ENCODE measurements around the gene NT5M. TPM values are rescaled to one million over a fixed set of nuclear protein-coding genes. Genes with fewer than 3 reads are reported as not detected.
"Not testable (repeated sequence)": the region's sequence is repeated elsewhere in the genome, so short reads cannot be mapped to it uniquely, and the experiment has no call there.

Gene NT5M
- 3.5 to 4.0 TPM (median 4.0 TPM) in 3 replicates for total RNA-seq
- long read RNA-seq, transcript NT5M-207 (5 exons, 1,635 nt), result major isoform, 7 of 19 reads
- long read RNA-seq, partial matches to known transcripts, result 0 of 19 reads
- long read RNA-seq, other reads (novel, unspliced or antisense), result 7 of 19 reads

DNA sequence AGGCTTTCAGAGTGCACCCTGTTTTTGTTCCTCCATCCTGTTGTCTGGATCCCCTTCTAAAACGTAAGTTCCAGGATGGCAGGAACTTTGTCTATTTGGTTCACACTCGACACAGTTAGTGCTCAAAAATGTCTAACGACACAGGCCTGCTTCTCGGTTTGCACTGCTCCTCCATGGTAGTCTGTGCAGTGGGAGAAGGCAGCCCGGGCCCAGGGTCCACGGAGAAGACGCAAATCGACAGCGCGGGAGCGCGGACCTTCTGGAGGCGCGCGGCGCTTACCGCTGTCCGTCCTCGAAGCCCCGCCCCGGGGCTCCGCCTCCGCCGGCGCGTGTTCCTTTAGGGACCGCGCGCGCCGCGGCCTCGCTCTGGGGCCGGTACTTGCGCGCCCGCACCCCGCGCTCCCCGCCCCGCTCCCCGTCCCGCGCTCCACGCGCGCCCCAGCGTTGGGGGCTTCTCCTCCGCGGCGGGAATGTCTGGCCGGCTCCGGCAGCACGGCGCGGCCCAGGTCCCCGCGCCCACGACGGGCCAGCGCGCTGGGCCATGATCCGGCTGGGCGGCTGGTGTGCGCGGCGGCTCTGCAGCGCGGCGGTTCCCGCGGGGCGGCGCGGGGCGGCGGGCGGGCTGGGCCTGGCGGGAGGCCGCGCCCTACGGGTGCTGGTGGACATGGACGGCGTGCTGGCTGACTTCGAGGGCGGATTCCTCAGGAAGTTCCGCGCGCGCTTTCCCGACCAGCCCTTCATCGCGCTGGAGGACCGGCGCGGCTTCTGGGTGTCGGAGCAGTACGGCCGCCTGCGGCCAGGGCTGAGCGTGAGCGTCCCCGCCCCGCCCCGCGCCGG, at the start of gene NT5M:
NT5M (plus strand) TSS at position 364 of the 837 bp plus-strand sequence; CDS start at position 542, 178 bp downstream.
- H3K4me3 Mint-ChIP-seq (ENCODE audit: unreplicated experiment), result peak within 1 kb of the TSS; percentile 82

DNA sequence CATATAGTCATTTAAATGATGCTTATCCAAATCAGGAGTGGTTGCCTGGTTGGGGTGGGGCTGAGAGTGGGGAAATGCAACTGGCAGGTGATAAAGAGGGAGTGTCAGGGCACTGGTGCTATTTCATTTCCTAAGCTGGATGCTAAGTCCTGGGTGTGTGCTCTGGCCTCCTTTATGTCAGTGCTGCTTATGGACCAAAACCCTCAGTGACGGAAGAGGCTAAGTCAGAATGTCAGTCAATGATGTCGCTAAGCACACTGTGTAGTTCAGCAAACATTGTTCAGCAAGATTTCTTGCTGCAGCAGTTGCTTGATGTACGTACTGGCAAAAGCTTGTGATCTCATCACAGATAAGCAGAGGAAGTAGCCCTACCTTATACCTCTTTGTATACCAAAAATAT, 49.8 kb upstream of the NT5M start:
- no peak for DNase-seq (ENCODE audit: low spot score)
- H3K4me1 Mint-ChIP-seq (ENCODE audit: low read depth), result no peaks in the 10 kb centered on the region
- TF ChIP-seq, protein P1, sequence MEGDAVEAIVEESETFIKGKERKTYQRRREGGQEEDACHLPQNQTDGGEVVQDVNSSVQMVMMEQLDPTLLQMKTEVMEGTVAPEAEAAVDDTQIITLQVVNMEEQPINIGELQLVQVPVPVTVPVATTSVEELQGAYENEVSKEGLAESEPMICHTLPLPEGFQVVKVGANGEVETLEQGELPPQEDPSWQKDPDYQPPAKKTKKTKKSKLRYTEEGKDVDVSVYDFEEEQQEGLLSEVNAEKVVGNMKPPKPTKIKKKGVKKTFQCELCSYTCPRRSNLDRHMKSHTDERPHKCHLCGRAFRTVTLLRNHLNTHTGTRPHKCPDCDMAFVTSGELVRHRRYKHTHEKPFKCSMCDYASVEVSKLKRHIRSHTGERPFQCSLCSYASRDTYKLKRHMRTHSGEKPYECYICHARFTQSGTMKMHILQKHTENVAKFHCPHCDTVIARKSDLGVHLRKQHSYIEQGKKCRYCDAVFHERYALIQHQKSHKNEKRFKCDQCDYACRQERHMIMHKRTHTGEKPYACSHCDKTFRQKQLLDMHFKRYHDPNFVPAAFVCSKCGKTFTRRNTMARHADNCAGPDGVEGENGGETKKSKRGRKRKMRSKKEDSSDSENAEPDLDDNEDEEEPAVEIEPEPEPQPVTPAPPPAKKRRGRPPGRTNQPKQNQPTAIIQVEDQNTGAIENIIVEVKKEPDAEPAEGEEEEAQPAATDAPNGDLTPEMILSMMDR (IDR thresholded peaks at IDR 0.05), result no peak
- H3K27me3 Mint-ChIP-seq (ENCODE audit: low read depth), result no peaks in the 10 kb centered on the region
- no peak overlapping the region for H3K4me3 Mint-ChIP-seq (ENCODE audit: unreplicated experiment)
- H3K36me3 Mint-ChIP-seq (ENCODE audit: low read depth), result peaks cover 28% of the 10 kb centered on the region
- no peak overlapping the region for H3K27ac Mint-ChIP-seq (ENCODE audit: unreplicated experiment)
- H3K9me3 Mint-ChIP-seq (ENCODE audit: low read depth), result no peaks in the 10 kb centered on the region

More for the DNA sequence above, at the start of gene NT5M:
- peak within 1 kb of the TSS; percentile 79 for H3K27ac Mint-ChIP-seq (ENCODE audit: unreplicated experiment)
- TF ChIP-seq, protein P1 (IDR thresholded peaks at IDR 0.05), result peak; percentile 16
- H3K9me3 Mint-ChIP-seq (ENCODE audit: low read depth), result no peaks in the 10 kb centered on the region
- peaks cover 18% of the 10 kb centered on the region for H3K4me1 Mint-ChIP-seq (ENCODE audit: low read depth)
- H3K27me3 Mint-ChIP-seq (ENCODE audit: low read depth), result no peaks in the 10 kb centered on the region
- peak; percentile 90 for DNase-seq (ENCODE audit: low spot score)
- no peaks in the 10 kb centered on the region for H3K36me3 Mint-ChIP-seq (ENCODE audit: low read depth)

DNA sequence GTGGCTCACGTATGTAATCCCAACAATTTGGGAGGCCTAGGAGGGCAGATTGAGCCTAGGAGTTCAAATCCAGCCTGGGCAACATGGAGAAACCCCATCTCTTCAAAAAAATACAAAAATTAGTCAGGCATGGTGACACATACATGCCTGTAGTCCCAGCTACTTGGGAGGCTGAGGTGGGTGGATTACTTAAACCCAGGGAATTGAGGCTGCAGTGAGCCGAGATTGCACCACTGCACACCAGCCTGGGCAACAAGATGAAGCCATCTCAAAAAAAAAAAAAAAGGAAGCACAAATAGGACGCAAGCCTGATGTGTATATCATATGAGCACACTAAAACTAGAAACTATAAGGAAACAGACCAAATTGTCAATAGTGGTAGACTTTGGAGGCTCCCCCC, 49.1 kb upstream of the NT5M start:
- Mint-ChIP-seq H3K36me3 (ENCODE audit: low read depth) (peaks cover 30% of the 10 kb centered on the region), H3K4me1 (ENCODE audit: low read depth) (no peaks in the 10 kb centered on the region), H3K27ac (ENCODE audit: unreplicated experiment) (no peak overlapping the region), H3K4me3 (ENCODE audit: unreplicated experiment) (no peak overlapping the region), H3K9me3 (ENCODE audit: low read depth) (no peaks in the 10 kb centered on the region), H3K27me3 (ENCODE audit: low read depth) (no peaks in the 10 kb centered on the region)
- TF ChIP-seq, protein P1 (IDR thresholded peaks at IDR 0.05), result no peak
- no peak for DNase-seq (ENCODE audit: low spot score)

DNA sequence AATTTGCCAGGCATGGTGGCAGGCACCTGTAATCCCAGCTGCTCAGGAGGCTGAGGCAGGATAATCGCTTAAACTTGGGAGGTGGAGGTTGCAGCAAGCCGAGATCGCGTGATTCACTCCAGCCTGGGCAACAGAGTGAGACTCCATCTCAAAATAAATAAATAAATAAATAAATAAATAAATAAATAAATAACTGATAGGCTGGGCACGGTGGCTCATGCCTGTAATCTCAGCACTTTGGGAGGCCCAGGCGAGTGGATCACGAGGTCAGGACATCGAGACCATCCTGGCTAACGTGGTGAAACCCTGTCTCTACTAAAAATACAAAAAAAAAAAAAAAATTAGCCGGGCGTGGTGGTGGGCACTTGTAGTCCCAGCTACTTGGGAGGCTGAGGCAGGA, 47.5 kb upstream of the NT5M start:
- H3K4me1 Mint-ChIP-seq (ENCODE audit: low read depth); H3K27me3 Mint-ChIP-seq (ENCODE audit: low read depth); DNase-seq (ENCODE audit: low spot score); H3K27ac Mint-ChIP-seq (ENCODE audit: unreplicated experiment); H3K4me3 Mint-ChIP-seq (ENCODE audit: unreplicated experiment); H3K9me3 Mint-ChIP-seq (ENCODE audit: low read depth): not testable (repeated sequence)
- peaks cover 37% of the 10 kb centered on the region for H3K36me3 Mint-ChIP-seq (ENCODE audit: low read depth)

DNA sequence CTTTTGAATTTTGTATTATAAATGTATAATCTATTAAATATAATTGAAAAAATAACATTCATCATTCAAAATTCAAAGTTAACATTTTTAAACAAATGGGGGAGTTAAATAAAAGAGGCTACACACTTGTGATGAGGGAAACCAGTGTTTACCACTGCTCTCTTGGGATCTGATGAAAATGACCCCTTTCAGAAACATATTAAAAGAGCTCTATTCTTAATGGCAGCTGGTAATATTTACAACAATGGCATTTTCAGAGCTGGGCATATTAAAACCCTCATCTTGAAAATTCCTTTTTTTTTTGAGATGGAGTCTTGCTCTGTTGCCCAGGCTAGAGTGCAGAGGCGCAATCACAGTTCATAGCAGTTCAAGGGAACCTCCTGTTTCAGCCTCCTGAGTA, 46.9 kb upstream of the NT5M start:
- Mint-ChIP-seq H3K4me1 (ENCODE audit: low read depth) (no peaks in the 10 kb centered on the region), H3K4me3 (ENCODE audit: unreplicated experiment) (no peak overlapping the region), H3K36me3 (ENCODE audit: low read depth) (peaks cover 40% of the 10 kb centered on the region), H3K9me3 (ENCODE audit: low read depth) (no peaks in the 10 kb centered on the region), H3K27ac (ENCODE audit: unreplicated experiment) (no peak overlapping the region), H3K27me3 (ENCODE audit: low read depth) (no peaks in the 10 kb centered on the region)
- TF ChIP-seq, protein P1 (IDR thresholded peaks at IDR 0.05), result no peak
- DNase-seq (ENCODE audit: low spot score), result no peak
